ENCODE measurements around the gene GALNTL6. TPM values are rescaled to one million over a fixed set of nuclear protein-coding genes. Genes with fewer than 3 reads are reported as not detected.

Gene GALNTL6
- total RNA-seq, 1 donor from 2014 or later = 0.61 TPM

DNA sequence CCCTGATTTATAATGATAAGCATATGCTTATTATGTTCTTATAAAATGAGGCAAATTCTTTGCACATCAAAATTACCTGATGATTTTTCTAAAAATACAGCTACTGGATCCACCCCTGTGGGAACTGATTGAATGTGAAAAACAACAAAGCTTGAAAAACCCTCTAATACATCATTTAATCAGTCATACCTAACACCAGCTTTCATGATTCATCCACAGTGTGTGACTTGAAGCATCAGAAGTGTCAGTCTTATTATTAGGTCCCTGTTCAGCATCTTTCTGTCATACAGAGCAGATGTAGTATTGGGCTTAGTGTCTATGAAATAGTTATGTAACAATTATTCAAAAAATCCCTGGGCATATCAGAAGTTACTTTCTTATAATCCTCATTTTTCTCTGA is 684.1 kb downstream of the GALNTL6 start:
- Histone ChIP-seq H3K27ac (ENCODE audit: low read depth, low read length) (no peak overlapping the region), H2AFZ (ENCODE audit: low read depth, low read length) (no peak overlapping the region), H3K9me3 (ENCODE audit: insufficient read depth, low read depth, low read length) (no peaks in the 10 kb centered on the region), H3K4me1 (ENCODE audit: insufficient read depth, low read length) (no peaks in the 10 kb centered on the region), H4K20me1 (ENCODE audit: insufficient read depth, low read length) (no peaks in the 10 kb centered on the region), H3K9ac (ENCODE audit: low read length) (no peak overlapping the region), H3K27me3 (ENCODE audit: insufficient read depth, low read length) (no peaks in the 10 kb centered on the region), H3K79me2 (ENCODE audit: insufficient read depth, low read length) (no peaks in the 10 kb centered on the region), H3K4me2 (ENCODE audit: low read length) (no peak overlapping the region), H3K4me3 (ENCODE audit: insufficient read depth, low read depth, low read length) (no peak overlapping the region), H3K36me3 (ENCODE audit: insufficient read depth, low read length) (no peaks in the 10 kb centered on the region)
- Mint-ChIP-seq H3K4me1 (ENCODE audit: low read depth, unreplicated experiment) (no peaks in the 10 kb centered on the region), H3K4me3 (ENCODE audit: unreplicated experiment) (no peak overlapping the region), H3K36me3 (ENCODE audit: low read depth, unreplicated experiment) (no peaks in the 10 kb centered on the region), H3K9me3 (ENCODE audit: unreplicated experiment) (peaks cover 2% of the 10 kb centered on the region), H3K27me3 (ENCODE audit: low read depth, unreplicated experiment) (no peaks in the 10 kb centered on the region), H3K27ac (ENCODE audit: unreplicated experiment) (no peak overlapping the region)
- FAIRE-seq (no peak), DNase-seq (ENCODE audit: low read depth) (no peak)
- TF ChIP-seq EZH2 (IDR thresholded peaks at IDR 0.05; ENCODE audit: insufficient read depth, low read length) (no peak), CTCF (IDR thresholded peaks at IDR 0.05; ENCODE audit: insufficient read depth, low read depth, low read length) (no peak)

- Histone ChIP-seq H3K36me3 (ENCODE audit: insufficient read depth, low read length) (no peaks in the 10 kb centered on the region), H3K4me1 (ENCODE audit: insufficient read depth, low read length) (no peaks in the 10 kb centered on the region), H3K79me2 (ENCODE audit: insufficient read depth, low read length) (no peaks in the 10 kb centered on the region), H3K27me3 (ENCODE audit: insufficient read depth, low read length) (no peaks in the 10 kb centered on the region), H3K9ac (ENCODE audit: low read length) (no peak overlapping the region), H3K27ac (ENCODE audit: low read depth, low read length) (no peak overlapping the region), H3K9me3 (ENCODE audit: insufficient read depth, low read depth, low read length) (no peaks in the 10 kb centered on the region), H4K20me1 (ENCODE audit: insufficient read depth, low read length) (no peaks in the 10 kb centered on the region), H2AFZ (ENCODE audit: low read depth, low read length) (no peak overlapping the region), H3K4me2 (ENCODE audit: low read length) (no peak overlapping the region), H3K4me3 (ENCODE audit: insufficient read depth, low read depth, low read length) (no peak overlapping the region)
- H3K36me3 Mint-ChIP-seq (ENCODE audit: low read depth, unreplicated experiment) = no peaks in the 10 kb centered on the region
- H3K4me3 Mint-ChIP-seq (ENCODE audit: unreplicated experiment) = no peak overlapping the region
- no peak for TF ChIP-seq EZH2 (IDR thresholded peaks at IDR 0.05; ENCODE audit: insufficient read depth, low read length)
- no peak for TF ChIP-seq CTCF (IDR thresholded peaks at IDR 0.05; ENCODE audit: insufficient read depth, low read depth, low read length)
- no peak overlapping the region for H3K27ac Mint-ChIP-seq (ENCODE audit: unreplicated experiment)
- no peak for DNase-seq (ENCODE audit: low read depth)
- H3K4me1 Mint-ChIP-seq (ENCODE audit: low read depth, unreplicated experiment) = peaks cover 13% of the 10 kb centered on the region
- FAIRE-seq = no peak
- peaks cover 4% of the 10 kb centered on the region for H3K9me3 Mint-ChIP-seq (ENCODE audit: unreplicated experiment)
- no peaks in the 10 kb centered on the region for H3K27me3 Mint-ChIP-seq (ENCODE audit: low read depth, unreplicated experiment)
These were observed 700.8 kb downstream of the GALNTL6 start for GRCh38 chr4:172514011-172514410.

GRCh38 chr4:172514801-172515200 is 701.6 kb downstream of the GALNTL6 start:
- H3K4me3 Mint-ChIP-seq (ENCODE audit: unreplicated experiment) = no peak overlapping the region
- H3K36me3 Mint-ChIP-seq (ENCODE audit: low read depth, unreplicated experiment) = no peaks in the 10 kb centered on the region
- TF ChIP-seq CTCF (IDR thresholded peaks at IDR 0.05; ENCODE audit: insufficient read depth, low read depth, low read length) = no peak
- TF ChIP-seq EZH2 (IDR thresholded peaks at IDR 0.05; ENCODE audit: insufficient read depth, low read length) = no peak
- Histone ChIP-seq H2AFZ (ENCODE audit: low read depth, low read length) (no peak overlapping the region), H3K79me2 (ENCODE audit: insufficient read depth, low read length) (no peaks in the 10 kb centered on the region), H3K4me3 (ENCODE audit: insufficient read depth, low read depth, low read length) (no peak overlapping the region), H4K20me1 (ENCODE audit: insufficient read depth, low read length) (no peaks in the 10 kb centered on the region), H3K4me1 (ENCODE audit: insufficient read depth, low read length) (no peaks in the 10 kb centered on the region), H3K4me2 (ENCODE audit: low read length) (peak overlapping the region; percentile 10), H3K27me3 (ENCODE audit: insufficient read depth, low read length) (no peaks in the 10 kb centered on the region), H3K36me3 (ENCODE audit: insufficient read depth, low read length) (no peaks in the 10 kb centered on the region), H3K27ac (ENCODE audit: low read depth, low read length) (no peak overlapping the region), H3K9me3 (ENCODE audit: insufficient read depth, low read depth, low read length) (no peaks in the 10 kb centered on the region), H3K9ac (ENCODE audit: low read length) (no peak overlapping the region)
- H3K4me1 Mint-ChIP-seq (ENCODE audit: low read depth, unreplicated experiment) = peaks cover 13% of the 10 kb centered on the region
- peaks cover 4% of the 10 kb centered on the region for H3K9me3 Mint-ChIP-seq (ENCODE audit: unreplicated experiment)
- DNase-seq (ENCODE audit: low read depth) = peak; percentile 12
- FAIRE-seq = no peak
- no peaks in the 10 kb centered on the region for H3K27me3 Mint-ChIP-seq (ENCODE audit: low read depth, unreplicated experiment)
- H3K27ac Mint-ChIP-seq (ENCODE audit: unreplicated experiment) = peak overlapping the region; percentile 60
